HG02678 (cell line): Measurements from ENCODE around the gene ZNF287.
A peak's percentile ranks its signal among the peaks of the same experiment; 100 is the strongest.
"Not testable (repeated sequence)": the region's sequence is repeated elsewhere in the genome, so short reads cannot be mapped to it uniquely, and the experiment has no call there.

Source experiments
- ATAC-seq: cut with Tn5 transposase; IDR thresholded peaks from one replicate; pipeline ENCODE4 v1.9.1; 2021; ENCODE audit warnings: mild to moderate bottlenecking, moderate library complexity; ENCODE audit not compliant: unreplicated experiment

The ZNF287 gene

DNA sequence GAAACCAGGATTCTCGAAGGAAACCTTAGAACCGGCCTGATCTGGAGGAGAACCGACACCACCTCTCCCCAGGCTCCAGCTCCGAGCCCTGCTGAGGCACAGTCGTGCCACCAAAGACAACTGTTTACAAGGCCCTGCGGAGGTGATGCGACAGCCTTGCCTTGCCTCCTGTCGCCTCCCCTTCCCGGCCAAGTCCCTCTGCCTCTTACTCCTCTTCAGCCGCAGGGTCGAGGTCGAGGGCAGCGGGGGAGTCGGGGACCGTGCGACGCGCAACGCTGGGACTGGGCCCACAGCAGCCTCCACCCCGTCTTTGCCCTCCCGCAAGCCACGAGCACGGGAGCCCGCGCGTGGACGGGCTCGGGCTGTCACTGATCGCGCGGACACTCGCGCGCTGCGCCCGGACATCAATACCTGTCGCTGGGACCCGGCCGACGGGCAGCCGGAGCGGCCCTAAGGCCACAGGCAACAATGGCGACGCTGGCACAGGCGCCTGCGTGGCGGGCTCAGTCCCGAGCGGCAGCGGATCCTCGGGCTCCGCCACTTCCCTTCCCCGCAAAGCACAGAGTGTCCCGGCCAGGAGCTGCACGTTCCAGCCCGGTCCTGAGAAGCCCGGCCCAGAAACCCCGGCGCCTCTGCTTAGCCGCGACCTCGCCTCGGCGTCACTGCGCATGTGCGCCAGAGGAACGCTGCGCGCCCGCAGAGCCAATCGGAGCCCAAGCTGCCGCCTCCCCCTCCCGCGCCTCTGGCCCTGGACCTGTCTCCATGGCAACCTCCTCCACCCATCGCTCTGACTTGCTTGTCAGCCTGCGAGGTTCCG, at the start of gene ZNF287:
TSS of gene ZNF287 (minus strand) at position 664 of the 817 bp plus-strand sequence. CDS start 1,473 bp downstream, outside the sequence.
- ATAC-seq = peak; percentile 93

DNA sequence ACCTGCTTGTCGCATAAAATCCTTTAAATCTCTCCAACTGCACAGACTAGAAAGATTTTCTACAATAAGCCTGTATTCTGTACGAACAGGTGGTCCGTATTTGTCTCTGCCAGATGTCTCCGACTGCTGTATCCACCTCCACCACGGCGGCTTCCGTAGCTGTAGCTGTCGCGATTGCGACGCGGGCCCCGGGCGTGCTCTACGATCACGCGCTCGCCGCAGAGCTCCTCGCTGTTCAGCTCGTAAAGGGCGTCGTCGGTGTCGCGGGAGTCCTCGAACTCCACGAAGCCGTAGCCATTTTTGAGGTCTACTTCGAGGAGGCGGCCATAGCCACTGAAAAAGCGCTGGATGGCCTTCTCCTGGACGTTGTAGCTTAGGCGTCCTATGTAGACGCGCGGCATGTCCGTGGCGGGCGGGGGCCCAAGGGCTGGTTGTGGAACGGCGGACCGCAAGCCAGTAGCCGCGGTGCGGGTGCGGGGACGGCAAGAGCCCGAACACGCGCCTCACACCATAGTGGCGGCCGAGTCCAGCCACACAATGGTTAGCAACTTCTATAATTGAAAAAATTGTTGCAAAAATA, 48.6 kb upstream of the ZNF287 start:
- ATAC-seq = no peak

DNA sequence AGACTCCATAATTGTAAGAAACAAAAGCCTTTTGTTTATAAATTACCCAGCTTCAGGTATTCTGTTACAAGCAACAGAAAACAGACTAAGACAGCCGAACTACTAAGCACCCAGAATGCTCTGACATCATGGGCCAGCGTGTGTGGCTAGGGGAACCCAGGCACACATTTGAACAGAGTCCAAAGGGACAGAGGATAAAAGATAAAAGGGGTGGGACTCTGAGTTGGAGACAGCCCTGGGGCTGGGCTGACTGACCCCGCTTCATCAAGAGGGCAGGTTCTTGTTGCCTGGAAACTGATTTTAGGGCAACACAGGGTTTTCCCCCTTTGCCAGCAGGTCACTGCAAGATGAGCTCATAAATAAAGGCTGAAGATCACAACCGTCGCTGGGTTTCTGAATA, 30.5 kb upstream of the ZNF287 start:
- ATAC-seq = no peak

GRCh38 chr17:16593356-16594102, 24.5 kb upstream of the ZNF287 start:
- no peak for ATAC-seq

DNA sequence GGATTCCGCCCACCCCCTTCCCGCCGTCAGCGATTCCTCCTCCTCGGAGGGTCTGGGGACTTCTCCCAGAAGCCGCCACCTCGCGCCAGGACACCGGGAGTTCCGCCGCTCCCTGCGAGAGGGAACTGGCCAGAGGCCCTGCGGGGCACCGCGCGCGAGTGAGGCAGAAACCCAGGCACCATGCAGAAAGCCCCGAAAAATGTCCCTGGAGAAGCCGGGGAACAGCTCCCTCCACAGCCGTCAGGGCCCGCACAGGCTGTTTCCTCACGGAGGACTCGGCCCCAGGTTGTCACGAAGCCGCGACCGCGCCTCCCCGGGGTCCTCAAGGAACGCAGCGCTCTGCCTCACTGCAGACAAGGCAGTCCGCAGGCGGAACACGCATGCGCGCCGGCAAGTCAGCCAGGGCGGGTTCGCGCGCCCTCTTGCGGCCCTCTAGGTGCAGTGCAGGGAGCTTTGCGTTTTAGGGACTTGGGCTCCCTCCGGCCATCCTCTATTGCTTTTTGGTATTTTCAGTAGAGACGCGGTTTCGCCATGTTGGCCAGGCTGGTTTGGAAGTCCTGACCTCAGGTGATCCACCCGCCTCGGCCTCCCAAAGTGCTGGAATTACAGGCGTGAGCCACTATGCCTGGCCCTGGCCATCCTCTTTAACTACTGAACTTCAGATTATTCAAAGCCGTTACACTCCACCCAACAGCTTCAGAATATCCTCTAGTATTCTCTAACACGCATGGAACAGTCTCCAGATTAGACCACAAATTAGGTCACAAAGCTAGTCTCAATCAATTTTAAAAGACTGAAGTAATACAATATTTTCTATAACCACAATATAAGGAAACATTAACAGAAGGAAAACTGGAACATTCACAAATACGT, 20.3 kb upstream of the ZNF287 start:
- peak; percentile 77 for ATAC-seq

DNA sequence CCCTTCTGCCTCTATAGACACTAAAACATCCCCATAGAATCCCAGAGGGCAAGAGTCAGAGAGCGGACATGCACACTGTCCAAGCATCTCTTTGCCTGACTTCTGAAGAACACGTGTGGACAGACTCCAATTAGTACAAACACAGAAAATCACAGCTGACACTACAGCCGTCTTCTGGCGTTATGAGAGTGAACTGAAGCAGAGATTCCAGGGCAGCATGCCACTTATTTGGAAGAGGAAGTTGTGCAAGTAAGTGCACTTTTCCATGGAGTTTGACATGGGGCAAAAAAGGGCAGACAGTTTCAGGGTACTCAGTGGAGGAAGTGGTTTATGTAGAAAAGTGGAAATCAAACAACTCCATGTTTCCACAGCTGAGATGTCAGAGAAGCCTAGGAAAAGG, 16.8 kb upstream of the ZNF287 start:
- ATAC-seq = no peak

- ATAC-seq = no peak
These were observed 15.4 kb upstream of the ZNF287 start for GRCh38 chr17:16584273-16584995.

GRCh38 chr17:16583781-16584180, 14.8 kb upstream of the ZNF287 start:
- no peak for ATAC-seq

DNA sequence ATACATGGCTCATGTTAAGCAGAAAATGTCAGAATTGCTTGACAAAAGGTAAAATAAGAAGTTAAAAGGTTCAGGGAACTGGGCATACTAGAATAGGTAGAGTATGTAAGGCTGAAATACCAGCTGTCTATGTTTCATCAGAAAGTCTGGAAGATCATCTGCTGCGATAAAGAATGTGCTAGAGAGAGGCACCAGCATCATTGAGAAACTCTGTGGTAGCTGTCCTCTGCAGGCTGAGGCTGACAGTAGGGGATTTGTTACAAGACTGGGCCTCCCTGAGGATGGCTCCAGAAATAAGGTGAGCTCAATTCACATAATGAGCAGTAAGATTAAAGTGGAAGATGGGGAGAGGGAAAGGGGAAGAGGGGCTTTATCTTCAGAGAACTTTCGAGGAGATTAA, 4.5 kb upstream of the ZNF287 start:
- ATAC-seq = no peak

- ATAC-seq = peak; percentile 21
These were observed 331 bp upstream of the ZNF287 start for GRCh38 chr17:16569358-16569712.

GRCh38 chr17:16552637-16553045, 16.4 kb downstream of the ZNF287 start:
- no peak for ATAC-seq

DNA sequence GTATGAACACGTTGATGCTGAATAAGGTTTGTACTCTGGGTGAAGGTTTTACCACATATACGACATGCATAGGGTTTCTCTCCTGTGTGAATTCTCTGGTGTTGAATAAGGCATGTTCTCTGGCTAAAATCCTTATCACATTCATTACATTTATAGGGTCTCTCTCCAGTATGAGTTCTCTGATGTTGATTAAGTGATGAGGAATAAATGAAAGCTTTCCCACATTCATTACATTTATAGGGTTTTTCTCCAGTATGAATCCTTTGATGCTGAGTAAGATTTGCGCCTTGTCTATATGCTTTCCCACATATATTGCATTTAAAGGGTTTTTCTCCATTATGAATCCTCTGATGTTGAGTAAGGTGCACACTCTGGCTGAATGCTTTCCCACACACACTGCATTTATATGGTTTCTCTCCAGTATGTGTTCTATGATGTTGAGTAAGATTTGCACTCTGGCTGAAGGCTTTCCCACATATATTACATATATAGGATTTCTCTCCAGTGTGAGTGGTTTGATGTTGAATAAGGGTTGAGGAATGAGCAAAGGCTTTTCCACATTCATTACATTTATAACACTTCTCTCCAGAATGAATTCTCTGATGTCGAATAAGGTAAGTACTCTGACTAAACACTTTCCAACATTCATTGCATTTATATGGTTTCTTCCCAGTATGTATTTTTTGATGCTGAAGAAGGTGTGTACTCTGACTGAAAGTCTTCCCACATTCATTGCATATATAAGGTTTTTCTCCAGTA, 16.9 kb downstream of the ZNF287 start:
- no peak for ATAC-seq

- ATAC-seq = no peak
These were observed 31.9 kb downstream of the ZNF287 start for GRCh38 chr17:16537130-16537458.

- ATAC-seq = no peak
These were observed 34.8 kb downstream of the ZNF287 start for GRCh38 chr17:16534236-16534635.

GRCh38 chr17:16529906-16530305, 39.1 kb downstream of the ZNF287 start:
- no peak for ATAC-seq

GRCh38 chr17:16527298-16527697, 41.7 kb downstream of the ZNF287 start:
- no peak for ATAC-seq

GRCh38 chr17:16525556-16525955, 43.4 kb downstream of the ZNF287 start:
- ATAC-seq = not testable (repeated sequence)

- ATAC-seq = peak; percentile 53
These were observed 47.8 kb downstream of the ZNF287 start for GRCh38 chr17:16521070-16521727.

GRCh38 chr17:16519021-16519420, 50.0 kb downstream of the ZNF287 start:
- no peak for ATAC-seq
